Peyer's patch (tissue), 4 donors: ENCODE results near the gene KHDRBS1.

Experiments used
- POLR2A ChIP-seq, 2 donors: fragments of 450-650 bp; IDR thresholded peaks; one replicate each; pipeline ENCODE4 v1.5.1; 2017; ENCODE audit warnings: antibody characterized with exemption in 2 of 2, mild to moderate bottlenecking in 2 of 2, moderate library complexity in 2 of 2
- TF ChIP-seq, protein P1 (sequence below), 6 experiments: fragments of 450-650 bp in 4 of 6; fragments of 200-600 bp in 2 of 6; sonication (generic) in 1 of 6; IDR thresholded peaks; one replicate each; pipeline ENCODE4 v1.5.1; 2017 to 2019; ENCODE audit warnings: antibody characterized with exemption in 6 of 6, mild to moderate bottlenecking in 3 of 6, moderate library complexity in 1 of 6

DNA sequence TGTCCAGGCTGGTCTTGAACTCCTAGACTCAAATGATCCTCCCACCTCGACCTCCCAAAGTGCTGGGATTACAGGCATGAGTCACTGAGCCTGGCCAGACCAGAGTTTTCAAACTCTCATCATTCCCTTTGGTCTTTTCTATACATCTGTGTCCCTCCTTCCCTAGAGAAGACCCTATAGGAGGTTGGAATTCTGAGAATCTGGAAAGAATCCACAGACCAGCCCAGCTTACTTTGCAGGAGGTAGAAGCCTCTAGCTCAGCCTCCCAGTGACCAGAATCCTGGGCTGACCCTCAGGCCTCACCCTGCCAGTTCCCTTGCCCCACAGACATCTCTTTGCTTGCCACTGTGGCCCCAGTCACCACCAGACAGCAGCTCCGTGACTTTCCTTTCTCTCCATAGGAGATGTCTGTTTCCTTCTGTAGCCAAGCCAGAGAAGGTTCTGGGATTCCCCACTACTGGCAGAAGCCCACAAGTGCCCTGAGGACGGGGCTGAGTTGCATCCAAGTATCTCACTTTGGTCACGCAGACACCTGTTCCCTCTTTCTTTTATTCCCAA, 34.7 kb upstream of the KHDRBS1 start:
- TF ChIP-seq, protein P1, sequence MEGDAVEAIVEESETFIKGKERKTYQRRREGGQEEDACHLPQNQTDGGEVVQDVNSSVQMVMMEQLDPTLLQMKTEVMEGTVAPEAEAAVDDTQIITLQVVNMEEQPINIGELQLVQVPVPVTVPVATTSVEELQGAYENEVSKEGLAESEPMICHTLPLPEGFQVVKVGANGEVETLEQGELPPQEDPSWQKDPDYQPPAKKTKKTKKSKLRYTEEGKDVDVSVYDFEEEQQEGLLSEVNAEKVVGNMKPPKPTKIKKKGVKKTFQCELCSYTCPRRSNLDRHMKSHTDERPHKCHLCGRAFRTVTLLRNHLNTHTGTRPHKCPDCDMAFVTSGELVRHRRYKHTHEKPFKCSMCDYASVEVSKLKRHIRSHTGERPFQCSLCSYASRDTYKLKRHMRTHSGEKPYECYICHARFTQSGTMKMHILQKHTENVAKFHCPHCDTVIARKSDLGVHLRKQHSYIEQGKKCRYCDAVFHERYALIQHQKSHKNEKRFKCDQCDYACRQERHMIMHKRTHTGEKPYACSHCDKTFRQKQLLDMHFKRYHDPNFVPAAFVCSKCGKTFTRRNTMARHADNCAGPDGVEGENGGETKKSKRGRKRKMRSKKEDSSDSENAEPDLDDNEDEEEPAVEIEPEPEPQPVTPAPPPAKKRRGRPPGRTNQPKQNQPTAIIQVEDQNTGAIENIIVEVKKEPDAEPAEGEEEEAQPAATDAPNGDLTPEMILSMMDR (IDR thresholded peaks at IDR 0.05) = no peak
- TF ChIP-seq POLR2A (IDR thresholded peaks at IDR 0.05) = no peak
